Trophoblast cell (in vitro differentiated cells and primary cell): ENCODE results near the gene USP11.

Experiments
- DNase-seq, 2 donors: peaks; one replicate each; pipeline ENCODE4 v3.0.0-alpha.2; 2016
- H2AFZ ChIP-seq: 2 replicates; pipeline ENCODE4 v1.6.1; 2013; ENCODE audit warnings: low read length, moderate library complexity, mild to moderate bottlenecking; ENCODE audit not compliant: insufficient read depth, poor library complexity
- H2AK5ac ChIP-seq: 2 replicates; pipeline ENCODE4 v1.6.1; 2013; ENCODE audit warnings: mild to moderate bottlenecking, low read length
- H2BK120ac ChIP-seq: 2 replicates; pipeline ENCODE4 v1.6.1; 2013; ENCODE audit warnings: low read length, mild to moderate bottlenecking, moderate library complexity; ENCODE audit not compliant: insufficient read depth, poor library complexity
- H2BK12ac ChIP-seq: 2 replicates; pipeline ENCODE4 v1.6.1; 2013; ENCODE audit warnings: mild to moderate bottlenecking, low read length, moderate library complexity
- H2BK5ac ChIP-seq: 2 replicates; pipeline ENCODE4 v1.6.1; 2013; ENCODE audit warnings: low read length, low read depth, moderate library complexity, mild to moderate bottlenecking; ENCODE audit not compliant: poor library complexity
- H3K14ac ChIP-seq: 2 replicates; pipeline ENCODE4 v1.6.1; 2013; ENCODE audit warnings: mild to moderate bottlenecking, low read length
- H3K18ac ChIP-seq: 2 replicates; pipeline ENCODE4 v1.6.1; 2013; ENCODE audit warnings: mild to moderate bottlenecking, low read length
- H3K23ac ChIP-seq: 2 replicates; pipeline ENCODE4 v1.6.1; 2013; ENCODE audit warnings: low read length
- H3K27ac ChIP-seq: 2 replicates; pipeline ENCODE4 v1.5.1; 2013; ENCODE audit warnings: low read depth, mild to moderate bottlenecking, inconsistent platforms, low read length, moderate library complexity
- H3K27me3 ChIP-seq: 2 replicates; pipeline ENCODE4 v1.6.1; 2013; ENCODE audit warnings: inconsistent platforms, mild to moderate bottlenecking, low read length, moderate library complexity; ENCODE audit not compliant: insufficient read depth
- H3K36me3 ChIP-seq, 2 experiments: 1 replicate in 1 of 2; 2 replicates in 1 of 2; pipeline ENCODE4 v1.6.1; 2013; ENCODE audit warnings: low read length in 2 of 2, mild to moderate bottlenecking in 2 of 2, moderate library complexity in 1 of 2; ENCODE audit not compliant: insufficient read depth in 2 of 2, control insufficient read depth in 1 of 2
- H3K4ac ChIP-seq: 2 replicates; pipeline ENCODE4 v1.6.1; 2013; ENCODE audit warnings: low read depth, mild to moderate bottlenecking, low read length, moderate library complexity
- H3K4me1 ChIP-seq, 2 experiments: 1 replicate in 1 of 2; 2 replicates in 1 of 2; pipeline ENCODE4 v1.6.1; 2013; ENCODE audit warnings: low read length in 2 of 2, mild to moderate bottlenecking in 2 of 2, moderate library complexity in 1 of 2; ENCODE audit not compliant: insufficient read depth in 2 of 2, control insufficient read depth in 1 of 2
- H3K4me2 ChIP-seq: 2 replicates; pipeline ENCODE4 v1.6.1; 2013; ENCODE audit warnings: inconsistent platforms, mild to moderate bottlenecking, low read length, moderate library complexity
- H3K4me3 ChIP-seq: 2 replicates; pipeline ENCODE4 v1.5.1; 2013; ENCODE audit warnings: mild to moderate bottlenecking, low read depth, low read length, inconsistent platforms
- H3K79me1 ChIP-seq: one replicate; pipeline ENCODE4 v1.6.1; 2013; ENCODE audit warnings: low read length
- H3K79me2 ChIP-seq: 2 replicates; pipeline ENCODE4 v1.6.1; 2013; ENCODE audit warnings: low read length, mild to moderate bottlenecking; ENCODE audit not compliant: control insufficient read depth, insufficient read depth, poor library complexity
- H3K9ac ChIP-seq: 2 replicates; pipeline ENCODE4 v1.6.1; 2013; ENCODE audit warnings: mild to moderate bottlenecking, low read length
- H3K9me3 ChIP-seq: 2 replicates; pipeline ENCODE4 v1.6.1; 2013; ENCODE audit warnings: low read depth, mild to moderate bottlenecking, control low read depth, inconsistent platforms, low read length; ENCODE audit not compliant: insufficient read depth
- H4K12ac ChIP-seq: 2 replicates; pipeline ENCODE4 v1.6.1; 2013; ENCODE audit warnings: low read depth, mild to moderate bottlenecking, low read length, moderate library complexity
- H4K8ac ChIP-seq: 2 replicates; pipeline ENCODE4 v1.6.1; 2013; ENCODE audit warnings: low read depth, mild to moderate bottlenecking, low read length, moderate library complexity
- H4K91ac ChIP-seq: one replicate; pipeline ENCODE4 v1.6.1; 2013; ENCODE audit warnings: low read depth, mild to moderate bottlenecking, low read length, moderate library complexity
- WGBS: extraction: QIAGEN DNeasy Blood & Tissue Kit; methylation state at CpG from one replicate; pipeline ENCODE4 v1.1.7; 2013; ENCODE audit warnings: missing lambda C conversion rate; ENCODE audit not compliant: insufficient read length, insufficient coverage; ENCODE audit errors: extremely low coverage; 5-methylcytosine and 5-hydroxymethylcytosine counted together

The USP11 gene

GRCh38 chrX:47197526-47197925 lies 35.3 kb upstream of the USP11 start:
- H3K79me1 ChIP-seq, result peaks cover 5% of the 10 kb centered on the region
- H3K36me3 ChIP-seq, result peaks cover 42 to 52% of the 10 kb centered on the region in 2 experiments
- no peak overlapping the region for H2AFZ ChIP-seq
- H4K8ac ChIP-seq, result no peak overlapping the region
- H3K14ac ChIP-seq, result no peak overlapping the region
- no peak overlapping the region for H3K4ac ChIP-seq
- H2BK120ac ChIP-seq, result no peak overlapping the region
- no peaks in the 10 kb centered on the region for H3K27me3 ChIP-seq
- H3K79me2 ChIP-seq, result peaks cover 18% of the 10 kb centered on the region
- no peak overlapping the region for H3K27ac ChIP-seq
- WGBS, result no CpG with 5 or more reads among the region's 7 CpGs
- no peak overlapping the region for H3K18ac ChIP-seq
- H3K4me3 ChIP-seq, result no peak overlapping the region
- H2BK12ac ChIP-seq, result no peak overlapping the region
- H4K91ac ChIP-seq, result no peak overlapping the region
- no peak overlapping the region for H2BK5ac ChIP-seq
- no peak overlapping the region for H3K23ac ChIP-seq
- H3K9ac ChIP-seq, result no peak overlapping the region
- H2AK5ac ChIP-seq, result no peak overlapping the region
- no peak for DNase-seq
- H3K4me2 ChIP-seq, result peak overlapping the region; percentile 2
- H3K9me3 ChIP-seq, result no peaks in the 10 kb centered on the region
- H3K4me1 ChIP-seq, result peaks cover 9 to 26% of the 10 kb centered on the region in 2 experiments
- H4K12ac ChIP-seq, result no peak overlapping the region

- no peak overlapping the region for H2BK120ac ChIP-seq
- peaks cover 9 to 26% of the 10 kb centered on the region in 2 experiments for H3K4me1 ChIP-seq
- no peak overlapping the region for H3K4me2 ChIP-seq
- no peak overlapping the region for H4K8ac ChIP-seq
- H3K4ac ChIP-seq, result no peak overlapping the region
- no peaks in the 10 kb centered on the region for H3K9me3 ChIP-seq
- H3K9ac ChIP-seq, result no peak overlapping the region
- H3K27ac ChIP-seq, result no peak overlapping the region
- H4K91ac ChIP-seq, result no peak overlapping the region
- no peak overlapping the region for H2BK5ac ChIP-seq
- H3K27me3 ChIP-seq, result no peaks in the 10 kb centered on the region
- H4K12ac ChIP-seq, result no peak overlapping the region
- WGBS, result no CpG with 5 or more reads among the region's 10 CpGs
- H2AFZ ChIP-seq, result no peak overlapping the region
- H3K79me2 ChIP-seq, result peaks cover 18% of the 10 kb centered on the region
- DNase-seq, result peak in 1 of 2 donors; percentile 34
- no peak overlapping the region for H2AK5ac ChIP-seq
- H3K79me1 ChIP-seq, result peaks cover 5% of the 10 kb centered on the region
- H3K23ac ChIP-seq, result no peak overlapping the region
- H3K4me3 ChIP-seq, result no peak overlapping the region
- no peak overlapping the region for H3K18ac ChIP-seq
- peaks cover 48 to 58% of the 10 kb centered on the region in 2 experiments for H3K36me3 ChIP-seq
- H2BK12ac ChIP-seq, result no peak overlapping the region
- H3K14ac ChIP-seq, result no peak overlapping the region
These were observed 34.7 kb upstream of the USP11 start for GRCh38 chrX:47198026-47198686.

GRCh38 chrX:47198687-47199080 lies 34.1 kb upstream of the USP11 start:
- H2AFZ ChIP-seq, result no peak overlapping the region
- H4K91ac ChIP-seq, result no peak overlapping the region
- no peak overlapping the region for H3K27ac ChIP-seq
- peaks cover 18% of the 10 kb centered on the region for H3K79me2 ChIP-seq
- no peak overlapping the region for H3K18ac ChIP-seq
- peaks cover 4% of the 10 kb centered on the region for H3K79me1 ChIP-seq
- no peak overlapping the region for H3K23ac ChIP-seq
- no peak for DNase-seq
- H3K4me3 ChIP-seq, result no peak overlapping the region
- peaks cover 9 to 26% of the 10 kb centered on the region in 2 experiments for H3K4me1 ChIP-seq
- H2AK5ac ChIP-seq, result no peak overlapping the region
- no peak overlapping the region for H2BK5ac ChIP-seq
- no peak overlapping the region for H4K12ac ChIP-seq
- no CpG with 5 or more reads among the region's 15 CpGs for WGBS
- H2BK120ac ChIP-seq, result no peak overlapping the region
- no peak overlapping the region for H3K14ac ChIP-seq
- no peaks in the 10 kb centered on the region for H3K9me3 ChIP-seq
- H2BK12ac ChIP-seq, result no peak overlapping the region
- H3K4ac ChIP-seq, result no peak overlapping the region
- H3K4me2 ChIP-seq, result no peak overlapping the region
- no peak overlapping the region for H4K8ac ChIP-seq
- no peak overlapping the region for H3K9ac ChIP-seq
- H3K27me3 ChIP-seq, result no peaks in the 10 kb centered on the region
- H3K36me3 ChIP-seq, result peaks cover 53 to 63% of the 10 kb centered on the region in 2 experiments

DNA sequence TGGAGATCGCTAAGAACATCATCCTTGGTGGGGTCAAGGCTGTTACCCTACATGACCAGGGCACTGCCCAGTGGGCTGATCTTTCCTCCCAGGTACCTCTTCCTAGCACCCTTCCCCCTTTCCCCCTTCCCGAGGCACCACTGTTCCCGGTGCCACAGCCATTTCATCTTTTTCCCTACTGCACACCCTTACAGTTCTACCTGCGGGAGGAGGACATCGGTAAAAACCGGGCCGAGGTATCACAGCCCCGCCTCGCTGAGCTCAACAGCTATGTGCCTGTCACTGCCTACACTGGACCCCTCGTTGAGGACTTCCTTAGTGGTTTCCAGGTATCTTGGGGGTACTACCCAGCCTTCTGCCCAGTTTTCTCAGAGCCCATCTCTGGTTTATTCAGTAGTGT lies 33.5 kb upstream of the USP11 start:
- Histone ChIP-seq H3K9me3 (no peaks in the 10 kb centered on the region), H2BK120ac (no peak overlapping the region), H3K79me1 (no peaks in the 10 kb centered on the region), H3K4me3 (no peak overlapping the region), H4K12ac (no peak overlapping the region), H3K4ac (no peak overlapping the region), H2AFZ (no peak overlapping the region), H3K23ac (no peak overlapping the region), H3K9ac (no peak overlapping the region), H3K18ac (no peak overlapping the region), H3K36me3 (peaks cover 56 to 68% of the 10 kb centered on the region in 2 experiments), H3K79me2 (peaks cover 12% of the 10 kb centered on the region), H3K27me3 (no peaks in the 10 kb centered on the region), H4K91ac (no peak overlapping the region), H3K14ac (no peak overlapping the region), H3K27ac (no peak overlapping the region), H4K8ac (no peak overlapping the region), H3K4me2 (no peak overlapping the region), H2BK5ac (no peak overlapping the region), H3K4me1 (peaks cover 9 to 26% of the 10 kb centered on the region in 2 experiments), H2AK5ac (no peak overlapping the region), H2BK12ac (no peak overlapping the region)
- no CpG with 5 or more reads among the region's 10 CpGs for WGBS
- DNase-seq, result no peak
